ENCODE results near the gene ASCC3.

DNA sequence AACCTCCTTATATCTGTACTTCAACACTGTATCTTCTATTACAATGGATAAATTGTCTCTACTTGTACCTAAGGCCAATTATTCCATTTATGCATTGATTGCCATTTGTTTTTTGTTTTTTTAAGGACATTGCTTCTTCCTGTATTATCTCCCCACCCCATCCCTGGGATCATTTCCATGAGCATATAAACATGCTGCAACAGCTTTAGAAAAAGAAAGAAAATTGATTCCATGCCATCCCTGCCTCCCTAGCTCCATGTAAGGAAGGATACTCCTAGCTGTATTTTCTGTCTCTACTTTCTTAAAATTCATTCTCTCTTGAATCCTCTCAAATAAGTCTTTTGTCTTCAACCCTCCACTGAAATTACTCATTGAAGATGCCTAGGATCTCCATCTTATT is 314.6 kb downstream of the ASCC3 start:
- TF ChIP-seq, protein P1, sequence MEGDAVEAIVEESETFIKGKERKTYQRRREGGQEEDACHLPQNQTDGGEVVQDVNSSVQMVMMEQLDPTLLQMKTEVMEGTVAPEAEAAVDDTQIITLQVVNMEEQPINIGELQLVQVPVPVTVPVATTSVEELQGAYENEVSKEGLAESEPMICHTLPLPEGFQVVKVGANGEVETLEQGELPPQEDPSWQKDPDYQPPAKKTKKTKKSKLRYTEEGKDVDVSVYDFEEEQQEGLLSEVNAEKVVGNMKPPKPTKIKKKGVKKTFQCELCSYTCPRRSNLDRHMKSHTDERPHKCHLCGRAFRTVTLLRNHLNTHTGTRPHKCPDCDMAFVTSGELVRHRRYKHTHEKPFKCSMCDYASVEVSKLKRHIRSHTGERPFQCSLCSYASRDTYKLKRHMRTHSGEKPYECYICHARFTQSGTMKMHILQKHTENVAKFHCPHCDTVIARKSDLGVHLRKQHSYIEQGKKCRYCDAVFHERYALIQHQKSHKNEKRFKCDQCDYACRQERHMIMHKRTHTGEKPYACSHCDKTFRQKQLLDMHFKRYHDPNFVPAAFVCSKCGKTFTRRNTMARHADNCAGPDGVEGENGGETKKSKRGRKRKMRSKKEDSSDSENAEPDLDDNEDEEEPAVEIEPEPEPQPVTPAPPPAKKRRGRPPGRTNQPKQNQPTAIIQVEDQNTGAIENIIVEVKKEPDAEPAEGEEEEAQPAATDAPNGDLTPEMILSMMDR (conservative IDR thresholded peaks at IDR 0.05; ENCODE audit: low read depth, low read length) = no peak
- TF ChIP-seq EZH2 (IDR thresholded peaks at IDR 0.05; ENCODE audit: borderline replicate concordance, low read depth, low read length, poor library complexity, severe bottlenecking) = no peak
